ENCODE data around the gene SEC63. TPM values are rescaled to one million over a fixed set of nuclear protein-coding genes. Genes with fewer than 3 reads are reported as not detected.

The SEC63 gene
- total and polyA plus RNA-seq, 12 donors = 23.8 to 190 (median 64.1) TPM

GRCh38 chr6:107818272-107818671 is 139.7 kb downstream of the SEC63 start:
- 49 to 96% (median 87%) methylated on average over 1 of the region's 1 CpG for WGBS, 4 donors
- intact Hi-C loops (cut with DNase I) = no loop called here

DNA sequence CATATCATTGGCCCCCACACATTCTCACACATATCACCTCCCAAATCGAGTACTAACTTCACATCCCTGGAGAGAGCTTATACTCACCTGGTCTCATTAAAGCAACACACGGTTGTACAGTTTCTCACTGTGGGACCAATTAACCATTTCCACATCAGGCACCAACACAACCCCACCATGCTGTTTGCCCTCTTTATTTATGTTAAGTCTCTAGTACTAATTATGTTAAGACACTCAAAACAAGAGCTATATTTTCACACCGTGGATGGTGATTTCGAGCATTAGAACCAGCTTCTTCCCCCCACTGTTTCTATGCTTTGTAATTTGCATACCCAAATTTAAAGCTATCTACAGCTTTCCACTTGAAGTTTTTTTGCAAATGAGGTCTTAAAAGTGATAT is 140.2 kb downstream of the SEC63 start:
- no peak for DNase-seq
- Histone ChIP-seq H3K27ac (no peak overlapping the region), H3K27me3 (no peaks in the 10 kb centered on the region), H3K4me3 (no peak overlapping the region), H3K4me1 (replicated peaks in 1 of 2) (no peaks in the 10 kb centered on the region), H3K9me3 (replicated peaks in 1 of 3) (no peaks in the 10 kb centered on the region), H3K36me3 (replicated peaks in 1 of 2) (no peaks in the 10 kb centered on the region)
- TF ChIP-seq POLR2A (IDR thresholded peaks at IDR 0.05) (no peak), CTCF (IDR thresholded peaks at IDR 0.05) (no peak)
- intact Hi-C loops (cut with DNase I) = no loop called here
- WGBS, 4 donors = 70 to 85% (median 78%) methylated on average over 4 of the region's 4 CpGs

More at GRCh38 chr6:107818272-107818671, 139.7 kb downstream of the SEC63 start:
- Histone ChIP-seq H3K36me3 (replicated peaks in 1 of 2) (no peaks in the 10 kb centered on the region), H3K4me1 (replicated peaks in 1 of 2) (no peaks in the 10 kb centered on the region), H3K27ac (no peak overlapping the region), H3K27me3 (peaks cover 4% of the 10 kb centered on the region), H3K4me3 (no peak overlapping the region), H3K9me3 (replicated peaks in 1 of 3) (no peaks in the 10 kb centered on the region)
- no peak for DNase-seq
- no peak for TF ChIP-seq POLR2A (IDR thresholded peaks at IDR 0.05)
- TF ChIP-seq CTCF (IDR thresholded peaks at IDR 0.05) = no peak

Small RNA genes lying within 50 kb of the gene (small RNA-seq; reads per million reads assigned to genes)
- gene MTHFD2P3 = 0 reads per million in 2 donors
- 0 reads per million in 2 donors for gene RF00045
- gene RNU6-437P = 0 reads per million in 2 donors

Other genes starting within 250 kb of the SEC63 start
- 1 to 10 TPM in 2 of 9 donors, under 1 TPM in 7; 0.28 to 1.5 (median 0.68) TPM for gene SCML4, start 133.9 kb downstream of the SEC63 start, total RNA-seq
- 1 to 10 TPM in 1 of 3 donors, under 1 TPM in 2; 0.17 to 1.7 (median 0.97) TPM for gene SCML4, start 133.9 kb downstream of the SEC63 start, polyA plus RNA-seq
- 100 to 1,000 TPM in 1 of 9 donors, 10 to 100 TPM in 8; 45.6 to 510 (median 59.7) TPM for gene OSTM1, start 116.5 kb upstream of the SEC63 start, total RNA-seq
- gene OSTM1, start 116.5 kb upstream of the SEC63 start, polyA plus RNA-seq = 10 to 100 TPM; 15.6 to 64.5 (median 16.9) TPM
- 1 to 10 TPM in 2 of 9 donors, under 1 TPM in 4, not detected in 3; 0.20 to 2.3 (median 0.94) TPM for gene NR2E1, start 207.8 kb upstream of the SEC63 start, total RNA-seq
- gene NR2E1, start 207.8 kb upstream of the SEC63 start, polyA plus RNA-seq = under 1 TPM; 0.08 to 0.20 (median 0.17) TPM

All from adrenal gland (tissue), 12 donors.